GM12891 (cell line): ENCODE results near the gene BCL2L13.

Experiments used
- DNase-seq: peaks from one replicate; pipeline ENCODE4 v3.0.0; 2011; ENCODE audit warnings: low spot score; ENCODE audit not compliant: insufficient read length
- FAIRE-seq: peaks from 2 replicates; lab custom pipeline; 2011; peaks lifted over from hg19 to GRCh38; lab: Jason Lieb, UNC
- PAX5 ChIP-seq: IDR thresholded peaks from 2 replicates; pipeline ENCODE4 v1.6.1; 2011; ENCODE audit warnings: low read length, moderate library complexity, mild to moderate bottlenecking; ENCODE audit not compliant: insufficient read depth, severe bottlenecking
- POLR2A ChIP-seq: IDR thresholded peaks from 2 replicates; pipeline ENCODE4 v1.6.1; 2011; ENCODE audit warnings: low read depth, low read length, control low read depth
- POLR2AphosphoS5 ChIP-seq: IDR thresholded peaks from 2 replicates; pipeline ENCODE4 v1.6.1; 2011; ENCODE audit warnings: low read depth, low read length, control low read depth
- POU2F2 ChIP-seq: IDR thresholded peaks from 2 replicates; pipeline ENCODE4 v1.6.1; 2011; ENCODE audit warnings: low read depth, mild to moderate bottlenecking, control low read depth, low read length, moderate library complexity
- SPI1 ChIP-seq: IDR thresholded peaks from 2 replicates; pipeline ENCODE4 v1.6.1; 2011; ENCODE audit warnings: low read depth, low read length, control low read depth
- TAF1 ChIP-seq: IDR thresholded peaks from 2 replicates; pipeline ENCODE4 v1.6.1; 2011; ENCODE audit warnings: low read depth, low read length, control low read depth

The BCL2L13 gene

GRCh38 chr22:17607891-17608521, 30.6 kb upstream of the BCL2L13 start:
- FAIRE-seq (no peak), DNase-seq (no peak)
- TF ChIP-seq POU2F2, result no peak

DNA sequence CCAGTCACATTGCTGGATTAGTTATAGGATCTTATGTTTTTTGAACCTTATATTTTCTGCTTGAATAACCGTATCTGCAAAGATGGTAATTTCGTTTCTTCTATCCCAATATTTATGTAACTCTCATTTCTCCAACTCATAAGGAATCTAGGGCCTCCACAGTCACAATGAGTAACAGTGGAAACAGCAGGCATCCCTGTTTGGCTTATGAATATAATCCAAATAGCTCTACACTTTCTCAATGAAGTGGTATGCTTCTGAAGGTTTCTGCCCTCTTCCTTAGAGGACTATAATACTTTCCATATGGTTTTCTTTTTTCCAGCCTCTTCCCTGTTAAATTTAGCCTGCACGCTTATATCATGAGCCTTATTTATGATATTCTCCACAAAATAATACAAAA, 26.5 kb upstream of the BCL2L13 start:
- no peak for FAIRE-seq
- TF ChIP-seq SPI1 (no peak), POLR2AphosphoS5 (no peak), POLR2A (no peak), PAX5 (no peak), TAF1 (no peak), POU2F2 (no peak)
- DNase-seq, result no peak

- FAIRE-seq (no peak), DNase-seq (no peak)
- TF ChIP-seq POU2F2 (no peak), TAF1 (no peak), SPI1 (no peak), POLR2AphosphoS5 (no peak), POLR2A (no peak), PAX5 (no peak)
Measured at GRCh38 chr22:17613280-17613679, 25.3 kb upstream of the BCL2L13 start.

- TF ChIP-seq SPI1 (no peak), POLR2A (no peak), TAF1 (no peak), PAX5 (no peak), POU2F2 (no peak), POLR2AphosphoS5 (no peak)
- peak; percentile 13 for FAIRE-seq
- DNase-seq, result no peak
Measured at GRCh38 chr22:17627961-17628405, 10.6 kb upstream of the BCL2L13 start.

- no peak for TF ChIP-seq PAX5
- peak; percentile 72; the same call in 1 of the 2 replicates for TF ChIP-seq TAF1
- peak; percentile 91 for TF ChIP-seq POLR2AphosphoS5
- TF ChIP-seq POLR2A, result peak; percentile 94
- TF ChIP-seq POU2F2, result no peak
- TF ChIP-seq SPI1, result peak; percentile 38; the same call in 1 of the 2 replicates
- peak; percentile 85 for FAIRE-seq
- DNase-seq, result peak; percentile 91
Measured at GRCh38 chr22:17628406-17629172, 10.0 kb upstream of the BCL2L13 start, which contains the start of gene ATP6V1E1. Gene ATP6V1E1, minus strand, starts transcription at chr22:17628749. Its CDS starts 114 bp downstream, at chr22:17628635.

- FAIRE-seq (no peak), DNase-seq (no peak)
Measured at GRCh38 chr22:17629173-17629489, 9.4 kb upstream of the BCL2L13 start.

DNA sequence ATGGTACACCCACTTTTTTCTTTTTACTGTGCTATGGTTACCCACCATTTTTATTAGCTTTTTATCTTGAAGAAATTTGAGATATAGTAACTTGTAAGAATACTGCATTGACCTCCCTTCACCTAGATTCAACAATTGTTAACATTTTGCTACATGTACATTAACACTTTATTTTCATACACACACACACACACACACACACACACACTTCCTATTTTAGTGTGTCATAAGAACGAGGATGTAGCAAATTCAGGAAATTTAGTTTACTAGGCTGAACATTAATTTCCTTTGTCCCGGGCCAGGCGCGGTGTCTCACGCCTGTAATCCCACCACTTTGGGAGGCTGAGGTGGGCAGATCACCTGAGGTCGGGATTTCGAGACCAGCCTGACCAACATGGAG, 8.9 kb upstream of the BCL2L13 start:
- DNase-seq (no peak), FAIRE-seq (no peak)
- TF ChIP-seq TAF1 (no peak), SPI1 (no peak), POLR2AphosphoS5 (no peak), PAX5 (no peak), POU2F2 (no peak), POLR2A (no peak)

More at GRCh38 chr22:17629173-17629489, 9.4 kb upstream of the BCL2L13 start:
- TF ChIP-seq SPI1, result no peak

DNA sequence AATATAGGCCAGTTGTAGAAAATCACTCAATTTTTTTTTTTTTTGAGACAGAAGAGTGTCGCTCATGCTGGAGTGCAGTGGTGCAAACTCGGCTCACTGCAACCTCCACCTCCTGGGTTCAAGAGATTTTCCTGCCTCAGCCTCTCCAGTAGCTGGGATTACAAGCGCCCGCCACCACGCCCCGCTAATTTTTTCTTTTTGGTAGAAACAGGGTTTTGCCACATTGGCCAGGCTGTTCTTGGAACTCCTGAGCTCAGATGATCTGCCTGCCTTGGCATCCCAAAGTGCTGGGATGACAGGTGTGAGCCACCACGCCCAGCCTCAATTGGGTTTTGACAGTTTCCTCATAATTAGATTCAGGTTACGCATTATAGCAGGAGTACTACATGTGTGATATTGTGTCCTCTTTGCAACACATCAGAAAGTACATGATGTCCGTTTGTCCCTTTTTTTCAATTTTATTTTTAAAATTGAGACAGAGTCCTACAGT, 7.4 kb upstream of the BCL2L13 start:
- no peak for FAIRE-seq
- no peak for DNase-seq
- no peak for TF ChIP-seq TAF1
- TF ChIP-seq PAX5, result no peak
- TF ChIP-seq POU2F2, result no peak
- TF ChIP-seq POLR2A, result no peak
- TF ChIP-seq POLR2AphosphoS5, result no peak
- TF ChIP-seq SPI1, result no peak

- no peak for TF ChIP-seq POLR2AphosphoS5
- no peak for TF ChIP-seq POU2F2
- TF ChIP-seq POLR2A, result no peak
- TF ChIP-seq SPI1, result no peak
- TF ChIP-seq PAX5, result no peak
- no peak for TF ChIP-seq TAF1
- DNase-seq, result no peak
- no peak for FAIRE-seq
Measured at GRCh38 chr22:17633217-17633997, 5.2 kb upstream of the BCL2L13 start.

DNA sequence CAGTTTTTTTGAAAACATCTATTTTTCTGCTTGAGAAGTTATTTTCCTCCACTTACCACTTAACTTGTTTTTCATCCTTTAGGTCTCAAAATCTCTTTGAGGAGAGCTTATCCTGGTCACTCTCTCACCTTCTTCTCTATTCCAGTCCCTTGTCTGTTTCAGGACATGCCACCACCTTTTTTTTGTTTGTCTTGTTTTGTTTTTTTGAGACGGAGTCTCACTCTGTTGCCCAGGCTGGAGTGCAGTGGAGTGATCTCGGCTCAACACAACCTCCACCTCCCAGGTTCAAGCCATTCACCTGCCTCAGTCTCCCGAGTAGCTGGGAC, 4.6 kb upstream of the BCL2L13 start:
- TF ChIP-seq SPI1, result no peak
- no peak for TF ChIP-seq POU2F2
- no peak for TF ChIP-seq POLR2A
- TF ChIP-seq POLR2AphosphoS5, result no peak
- TF ChIP-seq TAF1, result no peak
- no peak for TF ChIP-seq PAX5
- FAIRE-seq (no peak), DNase-seq (no peak)
